HG02870 (cell line): Measurements from ENCODE around the gene IGF1R.

Experiments
- ATAC-seq: cut with Tn5 transposase; IDR thresholded peaks from one replicate; pipeline ENCODE4 v1.9.1; 2021; ENCODE audit warnings: mild to moderate bottlenecking, moderate library complexity; ENCODE audit not compliant: unreplicated experiment

Gene IGF1R

DNA sequence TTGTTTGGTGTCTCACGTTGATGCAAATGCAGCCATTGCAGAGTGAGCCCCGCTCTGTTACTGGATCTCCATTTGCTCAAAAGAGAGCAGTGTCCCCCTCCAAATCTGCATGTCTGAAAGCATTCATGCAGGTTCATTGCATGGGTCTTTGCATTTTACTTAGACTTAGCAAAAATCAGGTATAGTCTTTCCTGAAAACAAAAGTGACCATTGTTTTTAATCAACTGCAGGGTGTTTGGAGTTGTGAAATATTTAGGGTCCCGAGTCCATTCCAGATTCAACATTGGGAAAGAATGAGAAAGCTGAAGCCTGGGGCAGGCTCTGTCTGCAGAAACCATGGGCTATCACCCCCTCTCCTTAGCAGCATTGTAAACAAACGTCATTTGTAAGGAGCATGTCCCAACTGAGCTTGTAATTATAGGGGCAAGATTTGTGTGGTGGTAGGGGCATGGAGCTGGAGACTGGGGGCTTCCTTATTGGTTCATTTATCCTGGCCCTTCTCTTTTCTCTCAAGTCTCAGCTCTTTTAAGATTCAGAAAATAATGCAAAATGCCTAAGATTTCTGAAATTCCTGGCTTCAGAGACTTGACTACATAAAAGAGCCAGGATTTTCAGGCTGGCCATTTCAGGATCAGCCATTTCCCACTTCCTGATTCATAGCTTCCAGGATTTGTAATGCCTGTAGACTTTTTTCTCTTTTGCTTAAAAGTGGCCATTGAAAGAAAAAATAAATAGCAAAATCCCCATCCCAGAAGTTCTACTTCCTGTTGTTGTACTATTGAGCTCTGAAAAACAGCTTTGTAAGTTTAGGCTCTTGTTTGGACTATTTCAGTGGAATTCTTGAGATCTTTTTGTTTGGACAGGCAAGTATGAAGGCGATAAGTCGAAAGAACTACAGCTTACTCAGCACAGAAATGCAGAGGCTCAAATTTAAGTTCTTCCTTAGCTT, 23.0 kb downstream of the IGF1R start:
- ATAC-seq = no peak

DNA sequence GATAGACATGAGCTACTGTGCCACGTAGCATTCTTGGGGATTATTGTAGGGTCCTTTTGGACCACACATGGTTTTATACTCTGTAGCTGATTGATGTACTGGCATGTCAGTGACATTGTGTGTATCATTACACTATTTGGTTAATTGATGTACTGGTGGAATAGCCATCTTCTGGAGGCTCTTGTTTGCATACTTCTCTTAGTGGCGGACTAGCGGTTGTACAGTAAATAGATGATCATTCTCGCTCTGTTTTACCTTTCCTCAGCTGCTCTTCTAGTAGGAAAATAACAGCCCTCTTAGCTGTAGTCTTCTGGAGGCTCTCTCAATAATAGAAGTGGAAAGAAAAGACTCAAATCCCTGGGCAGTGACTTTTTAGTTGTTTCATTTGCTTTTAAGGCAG, 24.8 kb downstream of the IGF1R start:
- ATAC-seq = no peak

DNA sequence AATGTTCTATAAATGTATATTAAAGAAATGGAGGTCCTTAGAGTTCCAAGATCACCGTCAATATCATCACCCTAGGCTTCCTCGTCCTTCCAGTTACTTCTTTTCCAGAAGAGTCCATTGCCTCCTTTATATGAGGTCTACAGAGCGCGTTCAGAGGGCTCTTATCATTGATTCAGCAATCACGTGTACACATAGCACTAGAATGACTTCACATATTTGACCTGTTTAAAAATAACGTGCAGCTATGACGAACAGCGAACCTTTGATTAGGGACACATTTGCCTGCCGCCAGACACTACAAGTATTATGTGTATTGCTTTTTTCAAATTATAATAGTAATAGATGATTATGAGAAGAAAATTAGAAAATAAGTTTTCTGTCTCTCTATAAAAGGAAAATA, 26.0 kb downstream of the IGF1R start:
- no peak for ATAC-seq

DNA sequence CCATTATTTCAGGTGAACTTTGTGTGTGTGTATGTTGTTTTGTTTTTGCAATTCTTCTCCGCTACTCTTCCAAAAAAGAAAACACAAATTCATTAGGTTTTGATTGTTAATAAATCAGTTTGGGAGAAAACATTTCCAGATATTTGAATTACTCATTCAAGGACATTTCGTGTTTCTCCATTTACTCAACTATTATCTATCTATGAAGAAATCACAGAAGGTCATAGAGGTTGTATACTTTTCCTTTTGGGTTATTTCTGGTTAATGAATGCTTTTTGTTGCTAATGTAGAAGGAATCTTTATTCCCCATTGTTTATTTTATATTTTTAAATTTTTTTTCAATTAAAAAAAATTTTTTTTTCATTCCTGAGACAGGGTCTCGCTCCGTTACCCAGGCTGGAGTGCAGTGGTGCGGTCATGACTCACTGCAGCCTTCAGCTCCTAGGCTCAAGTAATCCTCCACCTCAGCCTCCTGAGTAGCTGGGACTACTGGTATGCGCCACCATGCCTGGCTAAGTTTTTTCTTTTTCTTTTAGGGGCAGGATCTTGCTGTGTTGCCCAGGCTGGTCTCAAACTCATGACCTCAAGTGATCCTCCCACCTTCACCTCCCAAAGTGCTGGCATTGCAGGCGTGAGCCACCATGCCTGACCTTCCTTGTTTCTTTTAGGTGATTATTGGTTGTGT, 28.4 kb downstream of the IGF1R start:
- ATAC-seq = no peak

DNA sequence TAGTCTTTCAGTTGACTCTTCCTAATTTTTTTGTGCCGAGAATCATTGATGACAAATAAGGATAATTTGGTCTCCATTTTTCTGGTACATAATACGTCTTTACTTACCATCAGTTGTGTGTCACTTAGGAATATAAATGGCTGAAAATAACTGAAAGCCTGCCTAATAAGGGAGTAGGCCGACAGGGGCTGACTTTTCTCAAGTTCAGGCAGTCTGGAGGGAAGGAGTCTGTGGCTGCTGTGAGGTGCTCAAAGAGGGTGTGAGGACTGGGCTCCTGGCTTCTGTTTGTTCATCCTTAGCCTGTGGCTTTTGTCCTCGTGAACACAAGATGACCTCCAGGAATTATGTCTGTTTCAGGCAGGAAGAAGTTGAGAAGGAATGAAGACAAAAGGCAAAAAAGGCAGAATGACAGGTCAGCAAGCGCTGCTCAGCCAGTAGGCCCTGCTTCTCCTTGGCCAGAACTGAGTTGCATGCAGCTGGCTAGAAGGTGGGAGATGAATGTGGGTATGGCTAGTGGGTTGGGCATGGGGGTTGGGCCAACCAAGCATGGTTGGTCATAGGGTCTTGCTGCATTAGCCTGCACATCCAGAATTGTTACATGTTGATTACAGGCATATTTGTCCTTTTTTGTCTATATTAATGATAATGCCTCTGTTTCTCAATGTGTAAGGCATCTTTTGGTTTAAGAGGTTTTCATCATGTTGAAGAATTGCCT, 29.2 kb downstream of the IGF1R start:
- no peak for ATAC-seq

DNA sequence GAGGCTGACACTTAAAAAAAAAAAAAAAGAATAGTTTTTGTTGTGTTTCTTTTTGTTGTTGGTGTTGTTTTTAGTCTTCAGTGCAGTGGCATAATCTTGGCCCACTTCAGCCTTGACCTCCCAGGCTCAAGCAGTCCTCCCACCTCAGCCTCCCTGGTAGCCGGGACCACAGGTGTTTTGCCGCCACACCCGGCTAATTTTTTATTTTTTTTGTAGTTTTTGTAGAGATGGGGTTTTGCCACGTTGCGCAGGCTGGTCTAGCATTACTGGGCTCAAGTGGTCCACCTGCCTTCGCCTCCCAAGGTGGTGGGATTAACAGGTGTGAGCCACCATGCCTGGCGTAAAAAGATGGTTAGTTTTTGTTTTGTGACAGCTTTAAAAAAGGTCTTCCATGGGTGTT, 30.1 kb downstream of the IGF1R start:
- ATAC-seq = no peak

DNA sequence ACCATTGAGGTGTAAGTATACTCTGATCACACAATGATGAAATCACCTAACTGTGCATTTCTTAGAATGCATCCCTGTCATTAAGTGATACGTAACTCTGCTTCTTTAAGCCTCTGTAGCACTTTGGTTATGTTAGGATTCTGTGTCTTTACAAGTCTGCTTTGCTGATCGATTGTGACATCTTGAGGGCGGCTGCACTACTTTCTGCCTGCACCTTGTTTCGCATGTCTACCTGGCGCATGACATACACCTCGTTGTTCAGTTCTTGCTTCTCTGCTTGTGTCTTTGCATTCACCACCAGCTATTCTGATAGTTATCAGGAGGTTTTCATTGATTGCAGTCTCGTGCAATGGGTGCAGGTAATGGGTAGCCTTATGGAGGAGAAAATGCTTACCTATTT, 32.7 kb downstream of the IGF1R start:
- ATAC-seq = no peak

DNA sequence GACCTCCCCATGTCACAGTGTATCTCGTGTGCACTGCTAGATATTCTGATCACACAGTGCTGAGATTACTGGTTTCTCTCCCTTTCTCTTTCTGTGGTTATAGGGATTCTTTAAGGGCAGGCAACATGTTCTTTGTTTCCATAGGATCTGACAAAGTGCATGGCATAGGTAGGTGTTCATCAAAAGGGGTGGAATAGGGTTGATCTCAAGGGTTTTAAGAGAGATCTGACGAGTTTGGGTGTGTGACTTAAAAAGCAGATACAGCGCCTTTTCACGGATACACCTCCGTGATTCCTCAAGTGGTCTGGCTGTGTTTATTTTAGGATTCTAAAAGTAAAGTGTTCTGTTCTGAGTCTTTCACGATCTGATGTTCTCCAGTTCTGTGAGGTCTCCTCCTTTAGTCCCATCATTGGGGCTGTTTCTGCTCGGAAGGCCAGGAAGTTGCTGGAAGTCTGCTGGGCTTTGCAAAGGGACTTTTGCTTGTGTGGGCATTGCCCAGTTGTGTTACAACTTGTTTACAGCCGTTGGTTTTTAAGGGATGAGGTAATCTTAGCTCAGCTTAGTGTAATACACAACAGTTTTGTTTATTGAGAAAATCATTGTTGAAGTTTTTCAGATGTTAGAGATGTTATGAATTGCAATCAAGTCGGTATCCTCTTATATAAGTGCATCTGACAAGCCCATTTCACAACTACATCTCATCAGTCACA, 34.8 kb downstream of the IGF1R start:
- ATAC-seq = no peak

DNA sequence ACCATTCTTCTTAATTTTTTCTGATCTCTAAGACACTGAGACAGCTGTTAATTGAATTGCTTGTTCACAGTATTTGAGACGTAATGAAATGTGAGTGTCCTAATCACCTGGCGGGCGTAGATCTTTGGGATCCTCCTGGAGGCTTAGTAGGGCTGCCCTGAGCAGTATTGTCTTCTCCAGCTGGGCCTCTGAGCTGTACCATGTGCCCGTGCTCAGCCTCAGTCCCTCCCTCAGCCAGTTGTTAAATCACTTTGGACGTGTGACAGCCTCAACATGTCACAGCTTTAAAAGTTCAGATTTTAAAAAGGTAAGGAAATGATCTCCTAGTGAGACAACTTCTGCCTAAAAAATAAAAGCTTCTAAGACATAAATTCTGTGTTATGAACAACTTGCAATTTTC, 35.5 kb downstream of the IGF1R start:
- ATAC-seq = no peak

DNA sequence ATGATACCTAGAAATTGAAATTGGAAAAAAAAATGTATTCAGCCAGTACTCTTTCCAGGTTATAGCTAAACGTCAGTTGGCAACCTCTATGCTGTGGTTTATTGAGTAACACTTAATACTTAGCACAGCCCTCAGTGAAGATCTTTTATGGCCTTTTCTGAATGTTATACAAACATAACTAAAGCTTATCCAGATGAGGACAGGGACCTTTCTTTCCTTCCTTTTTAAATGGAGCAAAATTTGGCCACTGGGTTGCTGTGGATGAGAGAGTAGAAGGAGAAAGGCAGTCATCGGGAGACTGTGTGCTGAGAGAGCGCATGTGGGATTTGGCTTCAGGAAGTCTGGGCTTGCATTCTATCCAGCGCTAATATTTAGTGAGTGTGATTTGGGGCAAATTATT, 36.1 kb downstream of the IGF1R start:
- ATAC-seq = no peak

DNA sequence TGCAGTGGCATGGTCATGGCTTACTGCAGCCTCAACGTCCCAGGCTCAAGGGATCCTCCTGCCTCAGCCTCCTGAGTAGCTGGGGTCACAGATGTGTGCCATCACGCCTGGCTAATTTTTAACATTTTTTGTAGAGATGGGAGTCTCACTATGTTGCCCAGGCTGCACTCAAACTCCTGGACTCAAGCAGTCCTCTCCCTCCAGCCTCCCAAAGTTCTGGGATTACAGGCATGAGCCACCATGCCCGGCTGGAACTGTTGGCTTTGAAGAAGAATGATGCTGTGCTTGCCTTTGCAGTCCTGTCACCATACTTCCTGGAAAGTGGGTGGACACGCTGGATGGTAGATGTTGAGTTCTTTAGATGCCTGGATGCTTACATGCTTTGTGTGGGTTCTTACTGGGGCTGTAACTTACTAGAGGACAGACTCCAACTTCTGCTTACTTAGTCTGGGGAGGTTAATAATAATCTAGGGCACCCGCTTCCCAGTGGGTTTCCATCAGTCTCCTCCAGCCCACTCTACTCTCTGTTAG, 36.7 kb downstream of the IGF1R start:
- ATAC-seq = no peak

DNA sequence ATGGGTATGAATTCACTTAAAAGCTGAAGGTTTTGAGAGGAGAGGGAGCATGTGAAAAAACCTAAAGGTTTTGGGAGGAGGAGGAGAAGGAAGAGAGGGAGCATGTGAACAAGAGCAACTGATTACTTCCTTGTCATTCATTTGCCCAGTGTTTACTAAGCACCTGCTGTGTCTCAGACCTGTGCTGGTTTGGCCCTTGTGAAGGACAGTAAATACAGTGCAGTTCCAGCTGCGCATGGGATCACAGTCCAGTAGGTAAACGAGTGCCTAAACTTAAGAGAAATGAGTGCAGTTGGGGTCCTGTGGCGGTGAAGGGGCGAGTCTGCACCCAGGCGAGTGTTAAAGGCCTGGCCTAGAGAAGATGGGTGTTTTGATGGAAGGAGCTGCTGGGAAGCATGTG, 38.6 kb downstream of the IGF1R start:
- ATAC-seq = no peak

DNA sequence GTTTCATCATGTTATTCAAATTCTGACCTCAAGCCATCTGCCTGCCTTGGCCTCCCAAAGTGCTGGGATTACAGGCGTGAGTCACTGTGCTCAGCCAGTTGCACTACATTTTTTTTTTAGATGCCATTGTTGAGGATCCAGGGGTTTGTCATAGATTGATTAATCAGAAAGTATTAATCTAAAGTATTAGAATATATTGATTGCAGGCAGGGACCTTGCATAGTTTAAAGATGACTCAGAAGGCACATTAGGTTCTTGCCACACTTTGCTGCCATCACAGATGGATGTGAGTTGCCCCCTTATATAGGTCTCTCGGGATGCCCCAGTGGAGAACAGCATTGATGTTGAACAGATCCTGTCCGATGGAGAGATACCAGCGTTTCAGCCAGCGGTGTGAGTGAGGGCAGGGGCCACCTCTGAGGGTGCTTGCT, 41.1 kb downstream of the IGF1R start:
- no peak for ATAC-seq

DNA sequence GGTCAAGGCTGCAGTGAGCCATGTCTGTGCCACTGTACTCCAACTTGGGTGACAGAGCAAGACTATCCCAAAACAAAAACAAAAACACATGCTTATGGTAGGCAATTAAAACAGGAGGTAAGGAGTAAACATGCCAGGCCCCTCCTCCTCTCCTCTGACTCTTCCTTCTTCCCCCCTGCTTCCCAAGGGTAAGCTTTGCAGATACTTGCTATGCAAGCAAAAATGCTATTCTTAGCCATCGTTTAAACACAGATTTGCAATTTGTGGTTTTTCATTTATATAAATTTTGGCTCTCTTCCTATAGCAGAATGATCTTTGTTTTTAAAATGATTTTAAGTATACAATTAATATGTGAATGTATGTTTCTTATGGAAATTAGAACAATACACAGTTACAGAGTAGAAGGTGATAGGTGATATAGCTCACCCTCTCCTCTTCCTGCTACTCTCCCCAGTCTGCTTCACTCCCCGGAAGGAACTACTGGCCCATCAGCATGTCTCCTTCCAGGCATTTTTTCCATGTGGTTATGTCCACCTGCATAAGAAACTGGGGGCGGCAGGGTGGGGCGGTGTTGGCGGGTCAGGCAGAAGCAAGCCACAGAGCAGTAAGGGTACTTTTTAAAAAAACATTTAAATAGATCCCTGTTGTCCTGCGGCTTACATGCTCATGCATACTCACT, 42.1 kb downstream of the IGF1R start:
- no peak for ATAC-seq

DNA sequence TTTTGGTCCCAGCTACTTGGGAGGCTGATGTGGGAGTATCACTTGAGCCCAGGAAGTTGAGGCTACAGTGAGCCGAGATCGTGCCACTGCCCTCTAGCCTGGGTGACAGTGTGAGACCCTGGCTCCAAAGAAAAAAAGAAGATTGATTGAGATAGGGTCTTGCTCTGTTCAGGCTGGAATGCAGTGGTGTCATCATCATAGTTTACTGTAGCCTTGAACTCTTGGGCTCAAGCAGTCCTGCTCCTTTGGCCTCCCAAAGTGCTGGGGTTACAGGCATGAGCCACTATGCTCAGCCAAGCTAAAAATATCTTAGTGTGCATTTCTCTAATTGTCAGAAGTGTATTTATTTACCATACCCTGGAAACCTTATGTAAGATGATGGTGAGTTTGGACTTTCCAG, 43.9 kb downstream of the IGF1R start:
- ATAC-seq = no peak

DNA sequence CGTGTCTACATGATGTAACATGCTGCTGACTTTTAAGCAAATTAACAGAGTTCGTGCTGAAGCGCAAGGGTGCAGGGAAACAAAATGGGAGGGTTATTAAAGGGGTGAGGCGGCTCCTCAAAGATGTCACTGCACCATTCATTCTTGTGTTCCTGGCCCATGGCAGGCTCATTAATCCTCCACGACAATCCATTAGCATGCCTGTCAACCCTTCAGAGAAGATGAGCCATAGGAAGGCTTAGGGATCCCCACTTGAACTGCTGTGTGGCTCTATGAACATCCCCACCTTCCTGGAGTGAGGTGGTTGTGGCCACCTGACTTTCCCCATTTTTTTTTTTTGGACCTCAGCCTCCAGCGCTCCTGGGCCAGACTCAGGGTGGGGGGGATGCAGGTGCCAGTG, 45.8 kb downstream of the IGF1R start:
- ATAC-seq = no peak

DNA sequence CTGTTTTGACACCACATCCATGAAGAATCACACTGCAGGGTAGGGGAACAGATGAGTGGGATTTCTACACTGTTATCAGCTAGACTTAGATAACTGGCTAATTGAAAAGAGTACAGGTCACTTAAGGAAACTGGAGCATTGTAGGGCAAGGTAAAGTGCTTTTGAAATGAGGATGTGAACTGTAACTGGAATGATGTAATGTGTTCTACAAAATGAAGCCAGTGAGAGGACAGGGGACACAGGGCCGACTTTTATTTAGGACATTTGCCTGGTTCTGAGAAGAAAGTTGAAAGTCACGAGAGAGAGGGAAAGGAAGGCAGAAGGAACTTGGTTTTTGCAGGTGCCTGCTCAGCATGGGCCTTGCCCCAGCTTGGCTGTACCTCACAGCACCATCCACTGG, 50.5 kb downstream of the IGF1R start:
- ATAC-seq = no peak

DNA sequence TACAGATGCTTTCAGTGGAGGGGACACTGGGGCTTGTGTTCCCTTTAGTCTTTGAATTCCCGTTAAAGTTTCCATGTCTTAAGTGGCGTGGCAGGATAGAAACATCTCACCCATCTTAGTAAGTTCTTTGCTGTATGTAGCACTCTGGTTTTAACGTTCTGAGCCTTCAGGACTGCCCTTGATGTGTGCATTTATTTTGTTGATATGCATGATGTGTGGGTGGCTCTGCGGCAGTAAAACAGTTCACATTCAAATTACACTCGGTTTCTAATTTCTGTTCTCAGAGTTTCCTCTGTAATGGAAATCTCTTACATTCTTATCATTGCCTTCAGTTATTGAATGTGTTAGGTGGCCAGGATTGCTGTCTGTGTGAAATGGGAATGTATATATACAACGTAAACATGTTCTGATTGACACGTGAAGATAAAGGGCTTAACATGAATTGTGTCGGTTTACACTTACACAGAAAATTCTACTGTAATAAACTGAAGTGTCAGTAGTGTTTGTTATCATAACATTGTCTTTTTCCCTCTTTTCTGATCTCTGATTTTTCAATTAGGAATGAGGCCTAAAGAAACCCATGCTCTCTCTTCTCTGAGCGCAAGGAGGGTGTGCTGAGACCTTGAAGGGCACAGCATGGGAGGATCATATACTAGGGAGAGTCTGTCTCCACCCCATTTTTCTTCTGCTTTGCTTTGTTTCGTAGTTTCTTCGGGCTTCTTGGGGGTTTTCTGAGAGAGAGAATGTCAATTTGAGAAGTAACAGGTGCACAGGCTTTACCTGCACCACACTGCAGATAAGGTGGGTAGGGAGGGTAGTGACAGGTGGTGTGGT, 51.5 kb downstream of the IGF1R start:
- ATAC-seq = no peak

DNA sequence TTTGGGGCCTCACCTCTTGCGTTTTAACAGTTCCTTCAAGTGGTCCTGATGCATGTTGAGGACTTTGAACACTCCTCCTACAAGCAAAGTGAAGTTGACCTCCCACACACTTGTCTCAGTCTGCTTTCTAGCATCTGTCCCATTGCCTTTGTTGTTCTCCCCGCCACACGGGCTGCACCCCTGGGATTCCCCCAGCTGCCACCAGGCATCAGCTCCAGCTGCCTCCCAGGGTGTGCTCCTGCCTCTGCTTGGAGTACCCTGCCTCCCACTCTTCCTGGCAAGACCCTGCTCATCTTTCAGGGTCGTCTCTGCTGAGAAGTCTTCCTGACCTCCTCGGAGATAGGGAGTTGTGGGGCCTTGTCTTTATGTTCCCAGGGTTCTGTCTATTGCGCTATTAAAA, 52.2 kb downstream of the IGF1R start:
- no peak for ATAC-seq
